ENCODE measurements around the gene FAM171A1. TPM values are rescaled to one million over a fixed set of nuclear protein-coding genes. Genes with fewer than 3 reads are reported as not detected.

Gene FAM171A1
- total RNA-seq, 1 experiment from 2014 or later = 19.2 TPM

GRCh38 chr10:15183689-15184481 is 187.2 kb downstream of the FAM171A1 start:
- no peak for ATAC-seq

GRCh38 chr10:15182540-15183207 is 188.4 kb downstream of the FAM171A1 start:
- Histone ChIP-seq H3K4me1 (ENCODE audit: control insufficient read depth, insufficient read depth, low read length) (no peaks in the 10 kb centered on the region), H3K27me3 (ENCODE audit: control insufficient read depth, insufficient read depth, low read length) (no peaks in the 10 kb centered on the region), H3K27ac (ENCODE audit: low read length) (no peak overlapping the region), H3K9me3 (ENCODE audit: control insufficient read depth, insufficient read depth, low read depth, low read length) (no peaks in the 10 kb centered on the region), H3K4me3 (ENCODE audit: low read depth in 2 of 2, low read length in 2 of 2) (no peak overlapping the region), H3K36me3 (ENCODE audit: control insufficient read depth, insufficient read depth, low read length) (no peaks in the 10 kb centered on the region)
- DNase-seq (ENCODE audit: low read depth, low spot score) (no peak), ATAC-seq (no peak)
- in situ Hi-C loops (cut with HindIII; ENCODE audit: low pct_unique_long_range_greater_than_20kb, low sequenced_read_pairs) (no loop called here), intact Hi-C loops (cut with micrococcal nuclease; ENCODE audit: unreplicated experiment) (no loop called here)
- POLR2A ChIA-PET = no interaction called here
- no TSS peak for BruUV-seq (replicated peaks)
- TF ChIP-seq TCF7L2 (IDR thresholded peaks at IDR 0.05; ENCODE audit: low read depth, low read length) (no peak), SIN3A (IDR thresholded peaks at IDR 0.05; ENCODE audit: borderline replicate concordance, insufficient read depth, low read depth, low read length) (no peak), POLR2AphosphoS5 (IDR thresholded peaks at IDR 0.05; ENCODE audit: low read depth, low read length) (no peak), REST (IDR thresholded peaks at IDR 0.05; ENCODE audit: insufficient read depth in 1 of 2, low read depth in 2 of 2, low read length in 1 of 2) (no peak), CTCF (IDR thresholded peaks at IDR 0.05) (no peak)
- CTCF ChIA-PET = no interaction called here

More at GRCh38 chr10:15183689-15184481, 187.2 kb downstream of the FAM171A1 start:
- in situ Hi-C loops (cut with HindIII; ENCODE audit: low pct_unique_long_range_greater_than_20kb, low sequenced_read_pairs) (no loop called here), intact Hi-C loops (cut with micrococcal nuclease; ENCODE audit: unreplicated experiment) (no loop called here)
- no peak for DNase-seq (ENCODE audit: low read depth, low spot score)
- no peaks in the 10 kb centered on the region for H3K4me1 ChIP-seq (ENCODE audit: control insufficient read depth, insufficient read depth, low read length)
- no peak overlapping the region for H3K27ac ChIP-seq (ENCODE audit: low read length)
- no peak overlapping the region for H3K4me3 ChIP-seq (ENCODE audit: low read depth in 2 of 2, low read length in 2 of 2)
- BruUV-seq (replicated peaks) = no TSS peak
- ChIA-PET CTCF (no interaction called here), POLR2A (no interaction called here)
- no peaks in the 10 kb centered on the region for H3K27me3 ChIP-seq (ENCODE audit: control insufficient read depth, insufficient read depth, low read length)
- no peak for TF ChIP-seq REST (IDR thresholded peaks at IDR 0.05; ENCODE audit: insufficient read depth in 1 of 2, low read depth in 2 of 2, low read length in 1 of 2)
- no peak for TF ChIP-seq SIN3A (IDR thresholded peaks at IDR 0.05; ENCODE audit: borderline replicate concordance, insufficient read depth, low read depth, low read length)
- TF ChIP-seq POLR2AphosphoS5 (IDR thresholded peaks at IDR 0.05; ENCODE audit: low read depth, low read length) = no peak
- H3K9me3 ChIP-seq (ENCODE audit: control insufficient read depth, insufficient read depth, low read depth, low read length) = no peaks in the 10 kb centered on the region
- no peaks in the 10 kb centered on the region for H3K36me3 ChIP-seq (ENCODE audit: control insufficient read depth, insufficient read depth, low read length)
